ENCODE results near the gene LIPC. TPM values are rescaled to one million over a fixed set of nuclear protein-coding genes. Genes with fewer than 3 reads are reported as not detected.

The LIPC gene
- total RNA-seq, 1 donor from 2014 or later, result 0.64 TPM

- intact Hi-C loops (cut with DNase I), result no loop called here
- H3K4me1 ChIP-seq, result no peaks in the 10 kb centered on the region
- H3K27me3 ChIP-seq, result no peaks in the 10 kb centered on the region
- ATAC-seq (no peak), DNase-seq (no peak)
- H3K36me3 ChIP-seq, result no peaks in the 10 kb centered on the region
- TF ChIP-seq CTCF (IDR thresholded peaks at IDR 0.05), result no peak
- H3K27ac ChIP-seq, result no peak overlapping the region
- no peaks in the 10 kb centered on the region for H3K9me3 ChIP-seq
- H3K4me3 ChIP-seq, result no peak overlapping the region
These were observed 44.7 kb upstream of the LIPC start for GRCh38 chr15:58387130-58387529.

- no peak for ATAC-seq
- no peak for TF ChIP-seq CTCF (IDR thresholded peaks at IDR 0.05)
- no peaks in the 10 kb centered on the region for H3K4me1 ChIP-seq
- no peaks in the 10 kb centered on the region for H3K36me3 ChIP-seq
- no peaks in the 10 kb centered on the region for H3K9me3 ChIP-seq
- no peak overlapping the region for H3K27ac ChIP-seq
- DNase-seq, result no peak
- intact Hi-C loops (cut with DNase I), result no loop called here
- no peaks in the 10 kb centered on the region for H3K27me3 ChIP-seq
- no peak overlapping the region for H3K4me3 ChIP-seq
These were observed 43.6 kb upstream of the LIPC start for GRCh38 chr15:58388211-58388610.

- DNase-seq (no peak), ATAC-seq (no peak)
- intact Hi-C loops (cut with DNase I), result no loop called here
- Histone ChIP-seq H3K4me1 (no peaks in the 10 kb centered on the region), H3K27me3 (no peaks in the 10 kb centered on the region), H3K36me3 (no peaks in the 10 kb centered on the region), H3K4me3 (no peak overlapping the region), H3K27ac (no peak overlapping the region), H3K9me3 (no peaks in the 10 kb centered on the region)
- TF ChIP-seq CTCF (IDR thresholded peaks at IDR 0.05), result no peak
These were observed 41.7 kb upstream of the LIPC start for GRCh38 chr15:58390118-58390517.

GRCh38 chr15:58390655-58391054 is 41.1 kb upstream of the LIPC start:
- no peak for TF ChIP-seq CTCF (IDR thresholded peaks at IDR 0.05)
- intact Hi-C loops (cut with DNase I), result no loop called here
- no peaks in the 10 kb centered on the region for H3K9me3 ChIP-seq
- no peak for ATAC-seq
- H3K27me3 ChIP-seq, result no peaks in the 10 kb centered on the region
- no peak for DNase-seq
- no peak overlapping the region for H3K27ac ChIP-seq
- H3K4me3 ChIP-seq, result no peak overlapping the region
- H3K36me3 ChIP-seq, result no peaks in the 10 kb centered on the region
- no peaks in the 10 kb centered on the region for H3K4me1 ChIP-seq

DNA sequence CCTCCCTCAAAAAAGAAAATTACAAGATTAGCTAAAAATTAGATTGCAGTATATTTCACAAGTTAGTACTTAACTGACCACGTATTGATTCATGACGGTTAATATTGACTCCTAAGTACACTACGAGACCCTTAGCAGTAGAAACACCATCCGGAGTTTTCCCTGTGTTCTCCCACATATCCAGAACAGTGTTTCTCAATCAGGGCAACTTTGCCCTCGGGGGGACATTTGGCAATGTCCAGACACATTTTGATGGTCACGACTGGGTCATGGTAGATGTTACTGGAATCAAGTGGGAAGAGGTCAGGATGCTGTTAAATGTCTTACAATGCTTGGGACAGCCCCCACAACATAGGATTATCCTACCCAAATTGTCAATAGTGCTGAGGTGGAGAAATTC is 40.7 kb upstream of the LIPC start:
- no peak for TF ChIP-seq CTCF (IDR thresholded peaks at IDR 0.05)

DNA sequence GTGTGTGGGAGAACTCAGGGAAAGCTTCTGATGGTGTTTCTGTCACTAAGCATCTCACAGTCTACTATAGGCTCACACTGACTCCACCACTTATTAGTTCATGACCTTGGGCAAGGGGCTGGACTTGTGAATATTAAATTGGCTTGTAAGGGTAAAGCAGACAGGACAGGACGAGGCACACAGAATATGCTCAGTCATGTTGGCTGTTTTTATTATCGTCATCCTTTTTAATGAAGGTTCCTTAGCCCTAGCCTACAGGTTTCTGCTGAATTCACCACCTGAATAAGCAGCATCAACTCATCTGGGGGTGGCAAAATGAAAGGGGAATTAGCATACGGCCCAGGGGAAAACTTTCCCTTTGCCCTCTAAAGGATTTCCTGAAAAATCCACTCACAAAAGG is 39.6 kb upstream of the LIPC start:
- Histone ChIP-seq H3K4me1 (no peaks in the 10 kb centered on the region), H3K27me3 (no peaks in the 10 kb centered on the region), H3K9me3 (no peaks in the 10 kb centered on the region), H3K36me3 (no peaks in the 10 kb centered on the region), H3K27ac (no peak overlapping the region), H3K4me3 (no peak overlapping the region)
- ATAC-seq (no peak), DNase-seq (no peak)
- intact Hi-C loops (cut with DNase I), result no loop called here
- TF ChIP-seq CTCF (IDR thresholded peaks at IDR 0.05), result no peak

More for the DNA sequence above, 40.7 kb upstream of the LIPC start:
- Histone ChIP-seq H3K4me3 (no peak overlapping the region), H3K27ac (no peak overlapping the region), H3K4me1 (no peaks in the 10 kb centered on the region), H3K9me3 (no peaks in the 10 kb centered on the region), H3K27me3 (no peaks in the 10 kb centered on the region), H3K36me3 (no peaks in the 10 kb centered on the region)
- intact Hi-C loops (cut with DNase I), result no loop called here
- DNase-seq (no peak), ATAC-seq (no peak)

Measured in upper lobe of right lung (tissue), 1 donor.